ENCODE data around the gene GALNT9.

- TF ChIP-seq CTCF (conservative IDR thresholded peaks at IDR 0.05; ENCODE audit: low read depth, low read length): no peak
- no peak for TF ChIP-seq EZH2phosphoT487 (IDR thresholded peaks at IDR 0.05; ENCODE audit: borderline replicate concordance, low read length)
These were observed 177.0 kb downstream of the GALNT9 start for GRCh38 chr12:132152411-132152821.
